PC-3 (cell line): ENCODE results near the gene AFF4. TPM values are rescaled to one million over a fixed set of nuclear protein-coding genes. Genes with fewer than 3 reads are reported as not detected.

ENCODE experiments used
- ATAC-seq: fragments of 200-7000 bp; cut with Tn5 transposase; 2 replicates; pipeline ENCODE4 v1.9.1; 2020; ENCODE audit warnings: mild to moderate bottlenecking, moderate library complexity
- BruUV-seq: library from RNA; stranded (reverse); fragments of 400-500 nt; replicated peaks from 2 replicates; lab custom pipeline; 2021; lab: Mats Ljungman, UMichigan
- CTCF ChIA-PET: fragments of 300-600 bp; sonication (Branson Sonifier 250); formaldehyde crosslinking; loops from one replicate; lab custom pipeline; 2022; ENCODE audit warnings: antibody characterized with exemption; lab: Charles Lee
- POLR2A ChIA-PET: fragments of 300-600 bp; sonication (Branson Sonifier 250); formaldehyde crosslinking; loops from one replicate; lab custom pipeline; 2022; ENCODE audit warnings: antibody characterized with exemption; ENCODE audit not compliant: unreplicated experiment; lab: Charles Lee
- DNase-seq: peaks from one replicate; pipeline ENCODE4 v3.0.0-alpha.2; 2015
- H2AFZ ChIP-seq: fragments of 300-600 bp; sonication (generic); 2 replicates; pipeline ENCODE4 v1.6.0; 2016; ENCODE audit warnings: antibody characterized with exemption, low read length
- H3F3A ChIP-seq: fragments of 300-600 bp; sonication (generic); one replicate; pipeline ENCODE4 v1.6.0; 2017; ENCODE audit warnings: antibody characterized with exemption, low read length, control low read depth, mild to moderate bottlenecking; ENCODE audit not compliant: unreplicated experiment
- H3K27ac ChIP-seq: fragments of 300-600 bp; sonication (generic); 2 replicates; pipeline ENCODE4 v1.5.1; 2016; ENCODE audit warnings: mild to moderate bottlenecking, low read length
- H3K27me3 ChIP-seq: fragments of 300-600 bp; sonication (generic); 2 replicates; pipeline ENCODE4 v1.6.1; 2016; ENCODE audit warnings: low read length, mixed read lengths
- H3K36me3 ChIP-seq: fragments of 300-600 bp; sonication (generic); 2 replicates; pipeline ENCODE4 v1.6.1; 2016; ENCODE audit warnings: low read depth, mixed run types, low read length, mixed read lengths
- H3K4me1 ChIP-seq: fragments of 300-600 bp; sonication (generic); 2 replicates; pipeline ENCODE4 v1.5.1; 2016; ENCODE audit warnings: low read length; ENCODE audit not compliant: insufficient read depth
- H3K4me2 ChIP-seq: fragments of 300-600 bp; sonication (generic); 2 replicates; pipeline ENCODE4 v1.6.0; 2016; ENCODE audit warnings: low read length
- H3K4me3 ChIP-seq: fragments of 300-600 bp; sonication (generic); 2 replicates; pipeline ENCODE4 v1.5.1; 2016; ENCODE audit warnings: mild to moderate bottlenecking, low read length, mixed read lengths
- H3K79me2 ChIP-seq: fragments of 300-600 bp; sonication (generic); 2 replicates; pipeline ENCODE4 v1.6.1; 2017; ENCODE audit warnings: low read length, mixed read lengths
- H3K9ac ChIP-seq: fragments of 300-600 bp; sonication (generic); 2 replicates; pipeline ENCODE4 v1.6.0; 2016; ENCODE audit warnings: mild to moderate bottlenecking, low read length
- H3K9me2 ChIP-seq: fragments of 300-600 bp; sonication (generic); replicated peaks from 2 replicates; pipeline ENCODE4 v1.6.1; 2016; ENCODE audit warnings: mixed run types, low read length, mixed read lengths
- H3K9me3 ChIP-seq: fragments of 300-600 bp; sonication (generic); 2 replicates; pipeline ENCODE4 v1.6.1; 2016; ENCODE audit warnings: low read length, mixed read lengths
- H4K20me1 ChIP-seq: fragments of 300-600 bp; sonication (generic); 2 replicates; pipeline ENCODE4 v1.6.1; 2016; ENCODE audit warnings: low read length, mixed read lengths
- EZH2 ChIP-seq: fragments of 300-600 bp; sonication (generic); IDR thresholded peaks from one replicate; pipeline ENCODE4 v1.6.1; 2017; ENCODE audit warnings: antibody characterized with exemption, mild to moderate bottlenecking, low read length; ENCODE audit not compliant: unreplicated experiment
- EZH2phosphoT487 ChIP-seq: fragments of 300-600 bp; sonication (generic); IDR thresholded peaks from 2 replicates; pipeline ENCODE4 v1.6.1; 2018; ENCODE audit warnings: mild to moderate bottlenecking, antibody characterized with exemption, low read length, borderline replicate concordance
- intact Hi-C: fragments of 100-400 bp; cut with micrococcal nuclease; formaldehyde crosslinking; loops from 2 replicates; pipeline ENCODE4 v1.9.0; 2023
- total RNA-seq: library from RNA; depleted of rRNA; stranded (reverse); fragments of >200 nt; gene quantifications from 2 replicates; pipeline ENCODE4 v1.2.3, GENCODE V29; 2014
- TF ChIP-seq, protein P1 (sequence below): fragments of 300-600 bp; sonication (generic); conservative IDR thresholded peaks from 2 replicates; pipeline ENCODE4 v1.5.1; 2017; ENCODE audit warnings: antibody characterized with exemption, low read depth, mild to moderate bottlenecking, low read length

Gene AFF4
- total RNA-seq, 1 experiment from 2014 or later, result 23.5 TPM

DNA sequence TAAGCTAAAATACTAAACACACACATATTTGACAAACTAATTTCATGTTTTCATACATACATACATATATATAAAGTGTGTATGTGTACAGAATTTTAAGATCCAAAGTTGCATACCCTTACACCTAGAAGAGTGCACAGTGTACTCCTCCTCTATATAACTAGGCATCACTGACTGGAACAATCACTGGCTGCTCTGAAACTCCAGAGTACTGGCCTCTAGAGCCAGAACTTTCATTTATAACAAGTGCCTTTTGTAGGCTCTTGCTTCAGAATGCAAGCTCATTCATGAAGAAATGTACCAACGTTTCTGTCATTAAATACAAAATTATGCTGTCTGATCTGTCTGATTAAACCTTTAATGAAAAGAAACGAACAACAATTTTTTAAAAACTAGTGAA is 86.0 kb downstream of the AFF4 start:
- Histone ChIP-seq H3K27ac (no peak overlapping the region), H3K4me3 (no peak overlapping the region), H3K9ac (no peak overlapping the region), H3K79me2 (no peaks in the 10 kb centered on the region), H3K36me3 (peaks cover 17% of the 10 kb centered on the region; the same call in 1 of the 2 replicates), H3K9me2 (no peaks in the 10 kb centered on the region), H4K20me1 (no peaks in the 10 kb centered on the region), H3K4me1 (no peaks in the 10 kb centered on the region), H2AFZ (no peak overlapping the region), H3K4me2 (no peak overlapping the region), H3F3A (no peaks in the 10 kb centered on the region), H3K9me3 (no peaks in the 10 kb centered on the region), H3K27me3 (no peaks in the 10 kb centered on the region)
- DNase-seq (no peak), ATAC-seq (no peak)
- TF ChIP-seq EZH2phosphoT487 (no peak), EZH2 (no peak)
- TF ChIP-seq, protein P1, sequence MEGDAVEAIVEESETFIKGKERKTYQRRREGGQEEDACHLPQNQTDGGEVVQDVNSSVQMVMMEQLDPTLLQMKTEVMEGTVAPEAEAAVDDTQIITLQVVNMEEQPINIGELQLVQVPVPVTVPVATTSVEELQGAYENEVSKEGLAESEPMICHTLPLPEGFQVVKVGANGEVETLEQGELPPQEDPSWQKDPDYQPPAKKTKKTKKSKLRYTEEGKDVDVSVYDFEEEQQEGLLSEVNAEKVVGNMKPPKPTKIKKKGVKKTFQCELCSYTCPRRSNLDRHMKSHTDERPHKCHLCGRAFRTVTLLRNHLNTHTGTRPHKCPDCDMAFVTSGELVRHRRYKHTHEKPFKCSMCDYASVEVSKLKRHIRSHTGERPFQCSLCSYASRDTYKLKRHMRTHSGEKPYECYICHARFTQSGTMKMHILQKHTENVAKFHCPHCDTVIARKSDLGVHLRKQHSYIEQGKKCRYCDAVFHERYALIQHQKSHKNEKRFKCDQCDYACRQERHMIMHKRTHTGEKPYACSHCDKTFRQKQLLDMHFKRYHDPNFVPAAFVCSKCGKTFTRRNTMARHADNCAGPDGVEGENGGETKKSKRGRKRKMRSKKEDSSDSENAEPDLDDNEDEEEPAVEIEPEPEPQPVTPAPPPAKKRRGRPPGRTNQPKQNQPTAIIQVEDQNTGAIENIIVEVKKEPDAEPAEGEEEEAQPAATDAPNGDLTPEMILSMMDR, result no peak
- CTCF ChIA-PET, result no interaction called here
- intact Hi-C loops, result no loop called here
- no TSS peak for BruUV-seq
- POLR2A ChIA-PET, result no interaction called here

- no TSS peak for BruUV-seq
- Histone ChIP-seq H3K9me3 (no peaks in the 10 kb centered on the region), H3K4me3 (no peak overlapping the region), H3F3A (no peaks in the 10 kb centered on the region), H3K27me3 (no peaks in the 10 kb centered on the region), H3K9me2 (no peaks in the 10 kb centered on the region), H3K4me2 (no peak overlapping the region), H3K79me2 (no peaks in the 10 kb centered on the region), H3K27ac (no peak overlapping the region), H2AFZ (no peak overlapping the region), H3K4me1 (no peaks in the 10 kb centered on the region), H4K20me1 (no peaks in the 10 kb centered on the region), H3K36me3 (peaks cover 11% of the 10 kb centered on the region; the same call in 1 of the 2 replicates), H3K9ac (no peak overlapping the region)
- CTCF ChIA-PET, result no interaction called here
- intact Hi-C loops, result no loop called here
- POLR2A ChIA-PET, result no interaction called here
- TF ChIP-seq EZH2 (no peak), EZH2phosphoT487 (no peak)
- TF ChIP-seq, protein P1, result no peak
- no peak for DNase-seq
- no peak for ATAC-seq
Observed at GRCh38 chr5:132876020-132876759, 87.2 kb downstream of the AFF4 start.

DNA sequence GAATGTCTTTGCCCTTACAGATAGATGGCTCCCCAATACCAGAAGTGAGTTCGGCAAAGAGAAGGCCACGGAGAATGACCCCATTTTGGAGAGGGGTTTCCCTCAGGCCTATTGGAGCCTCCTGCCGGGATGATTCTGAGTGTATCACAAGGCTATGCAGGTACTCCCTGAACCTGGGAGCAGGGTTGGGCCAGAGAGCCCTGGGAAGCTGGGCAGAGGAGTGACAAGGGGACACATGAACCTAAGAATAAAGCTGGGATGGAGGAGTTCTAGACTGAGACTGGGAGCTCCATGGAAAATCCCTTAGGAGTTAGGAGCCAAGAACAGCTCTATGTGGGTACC is 89.5 kb downstream of the AFF4 start:
- Histone ChIP-seq H3K9me2 (no peaks in the 10 kb centered on the region), H2AFZ (no peak overlapping the region), H3F3A (no peaks in the 10 kb centered on the region), H3K79me2 (no peaks in the 10 kb centered on the region), H3K36me3 (peaks cover 4% of the 10 kb centered on the region; the same call in 1 of the 2 replicates), H3K27me3 (no peaks in the 10 kb centered on the region), H3K9ac (no peak overlapping the region), H3K4me2 (no peak overlapping the region), H3K9me3 (no peaks in the 10 kb centered on the region), H4K20me1 (no peaks in the 10 kb centered on the region), H3K27ac (no peak overlapping the region), H3K4me1 (no peaks in the 10 kb centered on the region), H3K4me3 (no peak overlapping the region)
- no peak; the same call in 1 of the 2 replicates for ATAC-seq
- ChIA-PET POLR2A (no interaction called here), CTCF (no interaction called here)
- TF ChIP-seq, protein P1, result no peak
- no peak for TF ChIP-seq EZH2
- no peak for TF ChIP-seq EZH2phosphoT487
- no TSS peak for BruUV-seq
- intact Hi-C loops, result no loop called here
- DNase-seq, result no peak
